HCT116 (cell line): ENCODE measurements around the gene SPOCD1. TPM values are rescaled to one million over a fixed set of nuclear protein-coding genes. Genes with fewer than 3 reads are reported as not detected.

Experiments
- ATAC-seq: fragments of 200-7000 bp; cut with Tn5 transposase; 2 replicates; pipeline ENCODE4 v1.9.1; 2020; ENCODE audit warnings: mild to moderate bottlenecking, moderate library complexity
- BruUV-seq: library from RNA; stranded (reverse); fragments of 400-500 nt; replicated peaks from 2 replicates; lab custom pipeline; 2021; lab: Mats Ljungman, UMichigan
- CTCF ChIA-PET: fragments of 300-600 bp; sonication (Branson Sonifier 250); formaldehyde crosslinking; loops from one replicate; lab custom pipeline; 2021; ENCODE audit warnings: antibody characterized with exemption; lab: Charles Lee
- POLR2A ChIA-PET: fragments of 300-600, 350-600 bp; sonication (Branson Sonifier 250); formaldehyde crosslinking; loops from one replicate; lab custom pipeline; 2021; ENCODE audit warnings: antibody characterized with exemption; lab: Charles Lee
- RAD21 ChIA-PET, 2 experiments: fragments of 300-600 bp; sonication (Branson Sonifier 250); formaldehyde crosslinking; loops; one replicate each; lab custom pipeline; 2023; ENCODE audit warnings: low total read pairs in 2 of 2; ENCODE audit not compliant: uncharacterized antibody in 2 of 2, unreplicated experiment in 2 of 2, low non-redundant PET in 1 of 2; lab: Charles Lee
- DNase-seq: peaks from one replicate; pipeline ENCODE4 v3.0.0-alpha.2; 2010; ENCODE audit warnings: low read depth, low spot score
- H2AFZ ChIP-seq: fragments of 200-600 bp; shearing (Covaris generic), sonication (generic); 2 replicates; pipeline ENCODE4 v1.6.1; 2017; ENCODE audit warnings: low read depth, mixed run types, mixed read lengths, antibody characterized with exemption, low read length; ENCODE audit not compliant: poor library complexity, severe bottlenecking
- H3K27ac ChIP-seq: 2 replicates; pipeline ENCODE4 v1.5.1; 2012; ENCODE audit warnings: low read depth, low read length
- H3K27me3 ChIP-seq: fragments of 200-600 bp; sonication (generic); 2 replicates; pipeline ENCODE4 v1.6.1; 2016; ENCODE audit warnings: mixed run types, low read length, mixed read lengths; ENCODE audit not compliant: insufficient read depth
- H3K36me3 ChIP-seq, 2 experiments: fragments of 200-500 bp in 1 of 2; fragments of 200-600 bp in 1 of 2; sonication (Bioruptor generic) in 1 of 2; sonication (generic) in 1 of 2; 2 replicates each; pipeline versions ENCODE4 v1.5.1 to v1.6.1; 2014 to 2016; ENCODE audit warnings: low read length in 2 of 2, inconsistent platforms in 1 of 2, mixed read lengths in 1 of 2, mixed run types in 1 of 2; ENCODE audit not compliant: insufficient read depth in 2 of 2, control insufficient read depth in 1 of 2
- H3K4me1 ChIP-seq, 2 experiments: fragments of 200-600 bp in 1 of 2; sonication (generic) in 1 of 2; 2 replicates each; pipeline versions ENCODE4 v1.5.1 to v1.6.1; 2012 to 2017; ENCODE audit warnings: low read length in 2 of 2, inconsistent platforms in 1 of 2, mild to moderate bottlenecking in 1 of 2, mixed read lengths in 1 of 2, mixed run types in 1 of 2, moderate library complexity in 1 of 2; ENCODE audit not compliant: insufficient read depth in 2 of 2, control insufficient read depth in 1 of 2
- H3K4me2 ChIP-seq: fragments of 200-600 bp; sonication (generic); 2 replicates; pipeline ENCODE4 v1.6.1; 2017; ENCODE audit warnings: mixed run types, low read length, mixed read lengths
- H3K4me3 ChIP-seq, 2 experiments: fragments of 200-600 bp in 1 of 2; sonication (generic) in 1 of 2; replicated peaks in 1 of 2; 2 replicates each; pipeline ENCODE4 v1.5.1; 2011 to 2016; ENCODE audit warnings: low read length in 2 of 2, control low read depth in 1 of 2, low read depth in 1 of 2, mild to moderate bottlenecking in 1 of 2, mixed read lengths in 1 of 2, mixed run types in 1 of 2
- H3K79me2 ChIP-seq: fragments of 200-600 bp; sonication (generic); 2 replicates; pipeline ENCODE4 v1.6.1; 2017; ENCODE audit warnings: mild to moderate bottlenecking, mixed run types, low read length, moderate library complexity, mixed read lengths; ENCODE audit not compliant: insufficient read depth
- H3K9ac ChIP-seq: fragments of 200-600 bp; sonication (generic); 2 replicates; pipeline ENCODE4 v1.6.1; 2016; ENCODE audit warnings: low read length, mixed read lengths
- H3K9me2 ChIP-seq: fragments of 200-600 bp; sonication (generic), shearing (Covaris generic); 2 replicates; pipeline ENCODE4 v1.6.1; 2017; ENCODE audit warnings: mixed run types, mild to moderate bottlenecking, moderate library complexity; ENCODE audit not compliant: insufficient read depth
- H3K9me3 ChIP-seq, 2 experiments: fragments of 200-500 bp in 1 of 2; fragments of 200-600 bp in 1 of 2; sonication (Bioruptor generic) in 1 of 2; sonication (generic) in 1 of 2; 2 replicates each; pipeline ENCODE4 v1.6.1; 2014 to 2017; ENCODE audit warnings: low read length in 2 of 2, mixed read lengths in 2 of 2, inconsistent platforms in 1 of 2, low read depth in 1 of 2, mild to moderate bottlenecking in 1 of 2, mixed run types in 1 of 2, moderate library complexity in 1 of 2; ENCODE audit not compliant: control insufficient read depth in 1 of 2, insufficient read depth in 1 of 2
- H4K20me1 ChIP-seq: fragments of 200-600 bp; sonication (generic), shearing (Covaris generic); 2 replicates; pipeline ENCODE4 v1.6.1; 2017; ENCODE audit warnings: mixed run types, mild to moderate bottlenecking, moderate library complexity; ENCODE audit not compliant: insufficient read depth
- REST ChIP-seq: IDR thresholded peaks from 2 replicates; pipeline ENCODE4 v1.6.1; 2012; ENCODE audit warnings: low read depth
- TCF7L2 ChIP-seq: IDR thresholded peaks from 2 replicates; pipeline ENCODE4 v1.7.0; 2011; ENCODE audit warnings: borderline replicate concordance, inconsistent platforms; ENCODE audit not compliant: insufficient read depth, insufficient read length; ENCODE audit errors: extremely low read depth
- ZNF274 ChIP-seq: fragments of 200-500 bp; sonication (Bioruptor generic); IDR thresholded peaks from 2 replicates; pipeline ENCODE4 v1.6.1; 2014; ENCODE audit warnings: mild to moderate bottlenecking, low read depth, low read length, inconsistent platforms
- intact Hi-C: fragments of 100-400 bp; cut with micrococcal nuclease; formaldehyde crosslinking; loops from 2 replicates; pipeline ENCODE4 v1.10.0; 2022
- microRNA-seq: library from miRNA; unstranded; fragments of <30 nt; microRNA quantifications from one replicate; pipeline ENCODE4, GENCODE V29; 2016; ENCODE audit warnings: borderline number of aligned reads
- total RNA-seq: library from RNA; stranded (reverse); gene quantifications from one replicate; pipeline ENCODE4 v1.2.1, GENCODE V29; 2021; ENCODE audit not compliant: unreplicated experiment

SPOCD1 gene
- total RNA-seq, 1 experiment from 2014 or later = 5.0 TPM

DNA sequence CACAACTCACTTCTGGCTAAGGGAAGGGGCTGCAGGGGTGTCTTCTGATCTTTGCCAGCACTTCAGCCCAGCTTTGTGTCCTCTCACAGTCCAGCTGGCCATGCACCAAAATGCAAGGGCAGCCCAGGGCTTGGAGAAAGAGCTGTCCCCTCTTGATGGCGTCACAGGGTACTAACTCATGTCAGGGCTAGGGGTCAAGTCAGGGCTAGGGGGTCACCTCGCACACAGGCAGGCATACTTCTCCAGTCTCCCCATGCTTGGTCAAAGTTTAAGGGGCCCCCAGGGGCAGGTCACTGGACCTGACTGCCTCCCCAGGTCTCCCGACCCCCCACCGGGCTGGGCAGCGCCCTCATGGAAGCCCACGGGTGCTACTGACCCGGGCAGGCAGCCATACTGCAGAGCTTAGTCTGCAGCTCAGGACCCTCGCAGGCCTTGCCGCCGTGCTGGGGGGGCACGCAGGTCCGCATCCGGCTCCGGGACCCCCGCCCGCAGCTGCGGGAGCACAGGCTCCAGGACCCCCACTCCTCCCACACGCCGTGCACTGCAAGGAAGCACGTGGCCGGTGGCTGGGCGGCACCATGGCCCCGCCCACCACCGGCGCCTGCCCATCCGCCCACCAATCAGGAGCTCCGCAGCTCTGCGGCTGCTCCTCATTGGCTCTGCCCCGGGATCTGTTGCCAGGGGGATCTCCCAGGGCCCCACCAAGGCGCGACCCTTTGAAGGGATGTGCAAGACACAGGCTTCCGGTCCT, 73.2 kb downstream of the SPOCD1 start:
- H2AFZ ChIP-seq = no peak overlapping the region
- no peak overlapping the region for H3K9ac ChIP-seq
- no peak overlapping the region for H3K4me3 ChIP-seq
- RAD21 ChIA-PET = no interaction called here
- POLR2A ChIA-PET = no interaction called here
- H3K27me3 ChIP-seq = no peaks in the 10 kb centered on the region
- H3K4me1 ChIP-seq = peaks cover 7 to 20% of the 10 kb centered on the region in 2 experiments
- TF ChIP-seq ZNF274 (no peak), REST (no peak), TCF7L2 (no peak)
- H4K20me1 ChIP-seq = no peaks in the 10 kb centered on the region
- DNase-seq (no peak), ATAC-seq (no peak)
- no peak overlapping the region for H3K27ac ChIP-seq
- no peaks in the 10 kb centered on the region for H3K79me2 ChIP-seq
- CTCF ChIA-PET = interaction anchor here (1.4 kb wide), 1 partner anchor 27 kb away, joined by 5 read pairs; no protein-coding TSS in a partner anchor
- BruUV-seq = no TSS peak
- no peaks in the 10 kb centered on the region for H3K36me3 ChIP-seq
- no peak overlapping the region for H3K4me2 ChIP-seq
- no peaks in the 10 kb centered on the region for H3K9me3 ChIP-seq
- no peaks in the 10 kb centered on the region for H3K9me2 ChIP-seq
- intact Hi-C loops = no loop called here

Small RNA genes within 50 kb of the gene (microRNA-seq; reads per million reads assigned to microRNA genes)
- gene MIR4254 = not detected

Other genes with a start within 250 kb of the SPOCD1 start
- 57.9 TPM for gene TINAGL1, start 239.5 kb downstream of the SPOCD1 start, total RNA-seq
- gene HCRTR1, start 198.3 kb downstream of the SPOCD1 start, total RNA-seq = not detected
- 37.6 TPM for gene PEF1, start 171.1 kb downstream of the SPOCD1 start, total RNA-seq
- 2.2 TPM for gene COL16A1, start 112.0 kb downstream of the SPOCD1 start, total RNA-seq
- gene ADGRB2, start 51.7 kb downstream of the SPOCD1 start, total RNA-seq = 10.1 TPM
- 267 TPM for gene PTP4A2, start 122.3 kb upstream of the SPOCD1 start, total RNA-seq
- gene KHDRBS1, start 197.8 kb upstream of the SPOCD1 start, total RNA-seq = 215 TPM